H1 (cell line): Measurements from ENCODE around the gene FRMD4A. TPM values are rescaled to one million over a fixed set of nuclear protein-coding genes. Genes with fewer than 3 reads are reported as not detected.

Source experiments
- BACH1 ChIP-seq: IDR thresholded peaks from 2 replicates; pipeline ENCODE4 v1.6.1; 2012; ENCODE audit warnings: low read length, improper control_type of control experiment
- MAX ChIP-seq: IDR thresholded peaks from 2 replicates; pipeline ENCODE4 v1.6.1; 2012; ENCODE audit warnings: inconsistent platforms
- TEAD4 ChIP-seq: IDR thresholded peaks from 2 replicates; pipeline ENCODE4 v1.6.1; 2012; ENCODE audit warnings: low read depth, low read length, inconsistent platforms, mixed read lengths
- polyA plus RNA-seq, 7 experiments: library from polyadenylated mRNA; depleted of rRNA in 3 of 7; stranded (reverse) in 5 of 7; unstranded in 2 of 7; fragments of >200 nt in 5 of 7; fragments of 200-250 nt in 2 of 7; gene quantifications; 1 replicate in 5 of 7; 2 replicates in 1 of 7; 4 replicates in 1 of 7; pipeline versions ENCODE4 v1.2.1 to v1.2.3, GENCODE V29; 2011 to 2013; ENCODE audit warnings: missing spikeins in 2 of 7, mixed read lengths in 2 of 7
- total RNA-seq: library from RNA; stranded (reverse); fragmentation: NEBNext Ultra II Directional; extraction: Animal tissue kit (Norgen Biotek cat#: 25700); gene quantifications from 2 replicates; pipeline ENCODE4 v1.2.1, GENCODE V29; 2021

FRMD4A gene
- total and polyA plus RNA-seq, 2 of the 8 experiments (the other 6 are each of a cell fraction or from before 2014, with no cell fraction given), result 38.6 to 39.6 TPM

- no peak for TF ChIP-seq BACH1
- TF ChIP-seq TEAD4, result no peak
- no peak for TF ChIP-seq MAX
- TF ChIP-seq, all 59 proteins: peak for 0
Observed at GRCh38 chr10:14016011-14016536, 314.6 kb downstream of the FRMD4A start (continued).
